ENCODE measurements around the gene ERVV-1.

GRCh38 chr19:53041366-53041765, 27.6 kb downstream of the ERVV-1 start:
- TF ChIP-seq CTCF (optimal IDR thresholded peaks at IDR 0.05 in 1 of 3, IDR thresholded peaks at IDR 0.05 in 1 of 3, conservative IDR thresholded peaks at IDR 0.05 in 1 of 3; ENCODE audit: extremely low read depth in 1 of 3, insufficient read depth in 2 of 3, low read length in 3 of 3) (no peak), EZH2 (IDR thresholded peaks at IDR 0.05; ENCODE audit: low read length) (no peak)

All from keratinocyte (primary cell).